Activated CD8-positive, alpha-beta T cell treated with anti-CD3 and anti-CD28 coated beads for 36 hours (primary cell): Measurements from ENCODE around the gene BRF1. TPM values are rescaled to one million over a fixed set of nuclear protein-coding genes. Genes with fewer than 3 reads are reported as not detected.
"Not testable (repeated sequence)": the region's sequence is repeated elsewhere in the genome, so short reads cannot be mapped to it uniquely, and the experiment has no call there.

Source experiments
- ATAC-seq: fragments of 200-7000 bp; cut with Tn5 transposase; one replicate; pipeline ENCODE4 v1.10.0; 2021; ENCODE audit warnings: mild to moderate bottlenecking, moderate library complexity
- CTCF ChIA-PET: fragments of 350-600 bp; sonication (Branson Sonifier 250); formaldehyde crosslinking; loops from one replicate; lab custom pipeline; 2021; ENCODE audit warnings: antibody characterized with exemption; lab: Charles Lee
- POLR2A ChIA-PET: fragments of 350-600 bp; sonication (Branson Sonifier 250); formaldehyde crosslinking; loops from one replicate; lab custom pipeline; 2021; ENCODE audit warnings: antibody characterized with exemption; lab: Charles Lee
- DNase-seq: peaks from one replicate; pipeline ENCODE4 v3.0.0-alpha.2; 2020
- H3K27ac Mint-ChIP-seq: one replicate; pipeline ENCODE4 v1.8.0; 2021; ENCODE audit warnings: mild to moderate bottlenecking, mixed read lengths
- H3K27me3 Mint-ChIP-seq: one replicate; pipeline ENCODE4 v1.8.0; 2021; ENCODE audit warnings: mixed read lengths
- H3K36me3 Mint-ChIP-seq: one replicate; pipeline ENCODE4 v1.8.0; 2021; ENCODE audit warnings: low read depth, mixed read lengths
- H3K4me1 Mint-ChIP-seq: one replicate; pipeline ENCODE4 v1.8.0; 2021; ENCODE audit warnings: low read depth, mixed read lengths
- H3K4me3 Mint-ChIP-seq: one replicate; pipeline ENCODE4 v1.8.0; 2021; ENCODE audit warnings: mild to moderate bottlenecking, moderate library complexity, mixed read lengths
- H3K9me3 Mint-ChIP-seq: one replicate; pipeline ENCODE4 v1.8.0; 2021; ENCODE audit warnings: mixed read lengths
- CTCF ChIP-seq: fragments of 200-600 bp; IDR thresholded peaks from one replicate; pipeline ENCODE4 v1.8.0; 2022; ENCODE audit warnings: antibody characterized with exemption, mild to moderate bottlenecking
- intact Hi-C: fragments of 100-400 bp; cut with micrococcal nuclease; formaldehyde crosslinking; loops from one replicate; pipeline ENCODE4 v1.10.0; 2022
- total RNA-seq, 2 experiments: library from RNA; stranded (reverse); gene quantifications; one replicate each; pipeline ENCODE4 v1.2.3, GENCODE V29; 2021

The BRF1 gene
- total RNA-seq, 2 experiments from 2014 or later, result 25.3 to 26.6 TPM

DNA sequence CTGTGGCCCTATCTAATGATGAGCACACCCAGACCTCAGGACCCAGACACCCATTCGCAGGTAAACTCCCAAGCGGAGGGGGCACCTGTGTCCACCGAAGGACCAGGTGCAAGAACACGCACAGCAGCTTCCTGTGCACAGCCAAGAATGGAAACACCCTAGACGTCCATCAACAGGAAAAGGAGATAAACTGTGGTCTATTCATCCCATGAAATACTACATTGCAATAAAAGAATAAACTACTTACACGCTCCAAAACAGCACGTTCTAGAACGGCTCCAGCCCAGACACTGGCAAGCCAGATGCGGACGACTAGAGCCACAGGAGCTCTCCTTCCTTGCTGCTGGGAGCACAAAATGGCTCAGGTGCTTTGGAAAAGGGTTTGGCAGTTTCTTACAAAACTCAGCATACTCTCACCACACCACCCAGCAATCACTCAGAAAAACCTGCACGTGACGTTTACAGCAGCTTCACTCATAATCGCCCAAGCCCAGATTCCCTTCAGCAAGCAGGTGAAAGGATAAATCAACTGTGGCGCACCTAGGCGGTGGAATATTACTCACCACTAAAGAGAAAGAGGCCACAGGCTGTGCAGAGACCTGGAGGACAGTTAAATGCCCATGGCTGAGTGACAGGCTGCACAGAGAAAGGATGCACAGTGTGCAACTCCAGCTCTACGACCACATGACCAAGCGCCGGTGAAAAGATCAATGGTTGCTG is 21.0 kb downstream of the BRF1 start:
- intact Hi-C loops, result no loop called here
- DNase-seq (no peak), ATAC-seq (no peak)
- Mint-ChIP-seq H3K27ac (no peak overlapping the region), H3K4me1 (peaks cover 15% of the 10 kb centered on the region), H3K27me3 (no peaks in the 10 kb centered on the region), H3K36me3 (no peaks in the 10 kb centered on the region), H3K9me3 (no peaks in the 10 kb centered on the region), H3K4me3 (no peak overlapping the region)
- ChIA-PET POLR2A (interaction anchor here (0.6 kb wide), 1 partner anchor 13 kb away, joined by 3 read pairs; no protein-coding TSS in a partner anchor), CTCF (no interaction called here)
- no peak for TF ChIP-seq CTCF

DNA sequence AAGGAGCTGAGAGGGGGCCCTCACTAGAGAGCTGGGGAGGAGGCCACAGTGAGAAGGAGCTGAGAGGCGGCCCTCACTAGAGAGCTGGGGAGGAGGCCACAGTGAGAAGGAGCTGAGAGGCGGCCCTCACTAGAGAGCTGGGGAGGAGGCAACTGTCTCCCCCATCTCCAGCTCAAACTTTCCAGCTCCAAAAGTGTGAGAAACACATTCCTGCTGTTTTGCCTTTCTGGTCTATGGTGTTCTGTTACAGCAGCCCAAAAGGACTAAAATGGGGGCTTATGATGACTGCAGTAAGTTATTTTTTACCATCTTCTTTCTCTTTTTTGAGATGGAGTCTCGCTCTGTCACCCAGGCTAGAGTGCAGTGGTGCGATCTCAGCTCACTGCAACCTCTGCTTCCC is 23.4 kb downstream of the BRF1 start:
- CTCF ChIA-PET, H3K9me3 Mint-ChIP-seq, POLR2A ChIA-PET, H3K27me3 Mint-ChIP-seq, H3K4me3 Mint-ChIP-seq, H3K36me3 Mint-ChIP-seq, H3K4me1 Mint-ChIP-seq, H3K27ac Mint-ChIP-seq, ATAC-seq, intact Hi-C loops, DNase-seq: not testable (repeated sequence)

DNA sequence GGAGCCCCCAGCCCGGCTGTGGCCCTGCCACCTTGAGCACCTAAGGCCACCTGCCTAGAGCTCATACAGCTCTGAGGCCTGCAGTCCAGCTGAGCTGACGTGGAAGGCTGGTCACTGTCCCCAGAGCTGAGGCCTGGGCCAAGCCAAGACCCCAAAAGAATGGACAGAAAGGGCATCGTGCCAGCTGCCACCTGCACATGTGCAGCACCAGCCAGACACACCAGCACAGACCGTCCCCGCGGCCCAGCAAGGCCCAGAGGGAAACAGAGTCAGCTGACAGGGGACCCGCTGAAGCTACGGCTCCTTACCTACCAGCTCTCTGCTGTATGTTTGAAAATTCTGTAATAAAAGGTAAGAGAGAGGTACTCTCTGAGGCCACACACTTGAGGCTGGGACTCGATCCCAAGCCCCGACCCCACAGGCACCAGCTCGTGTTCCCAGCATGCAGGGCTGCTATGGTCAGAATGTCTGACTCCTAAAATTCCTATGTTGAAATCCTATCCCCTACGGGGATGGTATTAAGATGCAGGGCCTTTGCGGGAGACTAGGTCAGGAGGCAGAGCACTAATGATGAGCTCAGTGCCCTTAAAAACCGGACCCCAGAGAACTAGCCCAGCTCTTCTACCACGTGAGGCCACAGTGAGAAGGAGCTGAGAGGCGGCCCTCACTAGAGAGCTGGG is 25.4 kb downstream of the BRF1 start:
- H3K36me3 Mint-ChIP-seq, result no peaks in the 10 kb centered on the region
- ATAC-seq, result no peak
- POLR2A ChIA-PET, result interaction anchor here (1.0 kb wide), 1 partner anchor 257 kb away, joined by 3 read pairs; no protein-coding TSS in a partner anchor
- CTCF ChIA-PET, result interaction anchor here (0.7 to 1.1 kb wide), 4 partner anchors 13 to 257 kb away, joined by 3 to 4 read pairs (median 4); no protein-coding TSS in a partner anchor
- H3K27ac Mint-ChIP-seq, result no peak overlapping the region
- H3K9me3 Mint-ChIP-seq, result no peaks in the 10 kb centered on the region
- intact Hi-C loops, result no loop called here
- DNase-seq, result no peak
- no peaks in the 10 kb centered on the region for H3K27me3 Mint-ChIP-seq
- TF ChIP-seq CTCF, result no peak
- H3K4me3 Mint-ChIP-seq, result no peak overlapping the region
- H3K4me1 Mint-ChIP-seq, result no peaks in the 10 kb centered on the region

- ChIA-PET POLR2A (no interaction called here), CTCF (no interaction called here)
- no peak overlapping the region for H3K27ac Mint-ChIP-seq
- H3K36me3 Mint-ChIP-seq, result no peaks in the 10 kb centered on the region
- H3K4me3 Mint-ChIP-seq, result no peak overlapping the region
- intact Hi-C loops, result no loop called here
- no peaks in the 10 kb centered on the region for H3K9me3 Mint-ChIP-seq
- DNase-seq (no peak), ATAC-seq (no peak)
- no peaks in the 10 kb centered on the region for H3K27me3 Mint-ChIP-seq
- TF ChIP-seq CTCF, result no peak
- H3K4me1 Mint-ChIP-seq, result no peaks in the 10 kb centered on the region
Measured at GRCh38 chr14:105274637-105275036, 26.2 kb downstream of the BRF1 start.

- Mint-ChIP-seq H3K36me3 (no peaks in the 10 kb centered on the region), H3K4me3 (no peak overlapping the region), H3K27ac (no peak overlapping the region), H3K27me3 (no peaks in the 10 kb centered on the region), H3K4me1 (no peaks in the 10 kb centered on the region), H3K9me3 (no peaks in the 10 kb centered on the region)
- intact Hi-C loops, result no loop called here
- TF ChIP-seq CTCF, result no peak
- DNase-seq (no peak), ATAC-seq (no peak)
- ChIA-PET POLR2A (no interaction called here), CTCF (no interaction called here)
Measured at GRCh38 chr14:105273062-105273461, 27.7 kb downstream of the BRF1 start.
